Liver (tissue), 9 donors: ENCODE results near the gene PTPRC. TPM values are rescaled to one million over a fixed set of nuclear protein-coding genes. Genes with fewer than 3 reads are reported as not detected.
A peak's percentile ranks its signal among the peaks of the same experiment; 100 is the strongest.

ENCODE experiments used
- DNase-seq: peaks from one replicate; pipeline ENCODE4 v3.0.0-alpha.2; 2017; ENCODE audit warnings: low spot score
- H3K27ac ChIP-seq, 2 donors: one replicate each; pipeline ENCODE4 v1.7.0; 2013; ENCODE audit warnings: inconsistent platforms in 2 of 2, low read length in 2 of 2, control low read depth in 1 of 2, low read depth in 1 of 2, mild to moderate bottlenecking in 1 of 2
- H3K27me3 ChIP-seq, 4 donors: one replicate each; pipeline versions ENCODE4 v1.6.1 to v1.7.0; 2013; ENCODE audit warnings: low read length in 3 of 4, inconsistent platforms in 1 of 4, mild to moderate bottlenecking in 1 of 4, moderate library complexity in 1 of 4; ENCODE audit not compliant: control insufficient read depth in 4 of 4, insufficient read depth in 4 of 4
- H3K36me3 ChIP-seq, 4 donors: one replicate each; pipeline versions ENCODE4 v1.6.1 to v1.7.0; 2013; ENCODE audit warnings: low read length in 3 of 4, mild to moderate bottlenecking in 3 of 4, low read depth in 1 of 4, moderate library complexity in 1 of 4; ENCODE audit not compliant: control insufficient read depth in 4 of 4, insufficient read depth in 3 of 4
- H3K4me1 ChIP-seq, 4 donors: one replicate each; pipeline versions ENCODE4 v1.6.1 to v1.7.0; 2013; ENCODE audit warnings: low read length in 3 of 4, mild to moderate bottlenecking in 3 of 4, moderate library complexity in 1 of 4; ENCODE audit not compliant: control insufficient read depth in 4 of 4, insufficient read depth in 4 of 4
- H3K4me3 ChIP-seq, 3 donors: one replicate each; pipeline versions ENCODE4 v1.6.1 to v1.7.0; 2013; ENCODE audit warnings: low read length in 3 of 3, control low read depth in 1 of 3, low read depth in 1 of 3, mild to moderate bottlenecking in 1 of 3
- H3K9ac ChIP-seq, 2 donors: one replicate each; pipeline ENCODE4 v1.7.0; 2013; ENCODE audit warnings: low read length in 2 of 2, mild to moderate bottlenecking in 2 of 2, moderate library complexity in 2 of 2, control low read depth in 1 of 2, low read depth in 1 of 2
- H3K9me3 ChIP-seq, 4 donors: one replicate each; pipeline versions ENCODE4 v1.6.1 to v1.7.0; 2013; ENCODE audit warnings: low read length in 3 of 4; ENCODE audit not compliant: control insufficient read depth in 4 of 4
- ATF3 ChIP-seq: IDR thresholded peaks from 2 replicates; pipeline ENCODE4 v1.6.1; 2016; ENCODE audit warnings: antibody characterized with exemption
- EGR1 ChIP-seq, 2 donors: IDR thresholded peaks; 2 replicates each; pipeline ENCODE4 v1.6.1; 2016 to 2018; ENCODE audit warnings: antibody characterized with exemption in 2 of 2, low read depth in 2 of 2
- FOXA1 ChIP-seq: IDR thresholded peaks from 2 replicates; pipeline ENCODE4 v1.6.1; 2016; ENCODE audit warnings: antibody characterized with exemption
- FOXA2 ChIP-seq: IDR thresholded peaks from 2 replicates; pipeline ENCODE4 v1.6.1; 2016; ENCODE audit warnings: antibody characterized with exemption
- GABPA ChIP-seq, 2 donors: IDR thresholded peaks in 1 of 2; conservative IDR thresholded peaks in 1 of 2; 2 replicates each; pipeline ENCODE4 v1.6.1; 2016; ENCODE audit warnings: antibody characterized with exemption in 2 of 2, mild to moderate bottlenecking in 1 of 2, moderate library complexity in 1 of 2
- HNF4G ChIP-seq: IDR thresholded peaks from 2 replicates; pipeline ENCODE4 v1.6.1; 2016; ENCODE audit warnings: antibody characterized with exemption
- JUND ChIP-seq, 2 donors: IDR thresholded peaks; 2 replicates each; pipeline ENCODE4 v1.6.1; 2016; ENCODE audit warnings: antibody characterized with exemption in 2 of 2
- NR2F2 ChIP-seq: IDR thresholded peaks from 2 replicates; pipeline ENCODE4 v1.6.1; 2016; ENCODE audit warnings: antibody characterized with exemption
- REST ChIP-seq: IDR thresholded peaks from 2 replicates; pipeline ENCODE4 v1.6.1; 2016; ENCODE audit warnings: antibody characterized with exemption, mild to moderate bottlenecking
- RXRA ChIP-seq, 2 donors: IDR thresholded peaks; 2 replicates each; pipeline ENCODE4 v1.6.1; 2017 to 2018; ENCODE audit warnings: antibody characterized with exemption in 2 of 2, mild to moderate bottlenecking in 1 of 2
- TAF1 ChIP-seq: conservative IDR thresholded peaks from 2 replicates; pipeline ENCODE4 v1.6.1; 2016; ENCODE audit warnings: antibody characterized with exemption, mild to moderate bottlenecking
- YY1 ChIP-seq: IDR thresholded peaks from 2 replicates; pipeline ENCODE4 v1.6.1; 2016; ENCODE audit warnings: antibody characterized with exemption, mild to moderate bottlenecking
- WGBS: extraction: QIAGEN DNeasy Blood & Tissue Kit; methylation state at CpG from one replicate; pipeline ENCODE4 v1.1.7; 2013; 5-methylcytosine and 5-hydroxymethylcytosine counted together
- polyA plus RNA-seq, 2 donors: library from polyadenylated mRNA; stranded (reverse) in 1 of 2; unstranded in 1 of 2; fragments of 200-250 nt in 1 of 2; fragments of >200 nt in 1 of 2; fragmentation: Nextera tagmentation in 1 of 2; extraction: Ambion mirVana in 1 of 2; gene quantifications; one replicate each; pipeline versions ENCODE4 v1.2.1 to v1.2.3, GENCODE V29; 2013 to 2015
- total RNA-seq, 2 donors: library from RNA; depleted of rRNA; stranded (reverse); fragments of >200 nt; gene quantifications; one replicate each; pipeline ENCODE4 v1.2.3, GENCODE V29; 2014
- donor health status: healthy.
- donor health status: healthy.
- donor health status: healthy.
- donor health status: healthy.
- donor health status: healthy.

The PTPRC gene
- total and polyA plus RNA-seq, 4 donors = 5.8 to 34.1 (median 16.2) TPM

- Histone ChIP-seq H3K4me3 (no peak overlapping the region), H3K9me3 (no peaks in the 10 kb centered on the region), H3K4me1 (no peaks in the 10 kb centered on the region), H3K36me3 (no peaks in the 10 kb centered on the region), H3K27ac (peak overlapping the region; percentile 57 to 81), H3K9ac (peak overlapping the region in 1 of 2 donors; percentile 7), H3K27me3 (peaks cover 0 to 3% (median 0%) of the 10 kb centered on the region in 4 donors)
- DNase-seq = no peak
- 73% methylated on average over 3 of the region's 3 CpGs for WGBS
- TF ChIP-seq YY1 = no peak
- no peak for TF ChIP-seq NR2F2
- TF ChIP-seq REST = no peak
- no peak for TF ChIP-seq FOXA2
These were observed 18.6 kb upstream of the PTPRC start for GRCh38 chr1:198620218-198620617.

DNA sequence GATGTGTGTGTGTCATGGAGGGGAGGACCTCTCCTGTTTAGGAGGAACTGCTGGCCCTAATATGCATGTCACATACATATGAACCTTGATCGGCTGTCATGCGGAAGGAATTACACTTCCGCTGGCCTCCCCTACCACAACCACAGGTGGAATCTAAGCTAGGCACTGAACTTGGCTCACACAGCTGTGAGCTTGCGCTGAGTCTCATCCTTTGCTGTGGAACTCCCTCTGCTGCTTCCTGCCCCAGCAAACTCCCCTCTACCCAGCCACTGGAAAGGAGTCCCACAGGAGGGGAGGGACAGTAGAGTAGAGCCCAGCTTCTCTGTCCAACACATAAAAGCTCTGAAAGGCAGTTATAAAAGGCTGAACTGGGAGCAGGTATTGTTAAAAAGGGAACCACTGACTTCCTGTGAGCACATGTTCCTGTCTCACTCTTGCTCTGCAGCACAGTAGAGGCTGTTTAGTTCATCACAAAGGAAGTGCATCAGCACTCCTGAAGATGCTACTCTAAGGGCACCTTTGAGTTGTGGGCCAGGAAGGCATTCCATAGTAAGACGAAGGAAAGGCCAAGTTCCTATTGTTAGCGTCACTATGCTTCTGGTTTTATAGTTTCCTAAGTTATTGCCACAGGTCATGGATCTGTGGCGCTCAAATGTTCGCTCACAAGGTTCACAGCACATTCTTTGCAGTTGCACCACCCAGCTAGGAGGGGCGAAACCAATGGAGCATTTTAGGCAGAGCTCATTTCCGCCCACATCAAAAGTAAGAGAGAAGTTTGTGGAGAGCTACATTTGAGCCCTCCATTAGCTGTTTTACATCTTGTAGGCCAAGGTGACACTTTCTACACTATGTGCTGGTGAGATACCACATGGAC, 17.7 kb upstream of the PTPRC start:
- H3K9ac ChIP-seq = no peak overlapping the region
- peaks cover 0 to 3% (median 0%) of the 10 kb centered on the region in 4 donors for H3K27me3 ChIP-seq
- no peak overlapping the region for H3K4me3 ChIP-seq
- whole genome bisulfite sequencing = 76% methylated on average over 10 of the region's 10 CpGs
- TF ChIP-seq ATF3 = no peak
- no peak for TF ChIP-seq GABPA (IDR thresholded peaks at IDR 0.05 in 1 of 2, conservative IDR thresholded peaks at IDR 0.05 in 1 of 2)
- no peaks in the 10 kb centered on the region for H3K9me3 ChIP-seq
- H3K4me1 ChIP-seq = no peaks in the 10 kb centered on the region
- no peak for DNase-seq
- H3K27ac ChIP-seq = peak overlapping the region; percentile 57 to 81
- no peaks in the 10 kb centered on the region for H3K36me3 ChIP-seq

DNA sequence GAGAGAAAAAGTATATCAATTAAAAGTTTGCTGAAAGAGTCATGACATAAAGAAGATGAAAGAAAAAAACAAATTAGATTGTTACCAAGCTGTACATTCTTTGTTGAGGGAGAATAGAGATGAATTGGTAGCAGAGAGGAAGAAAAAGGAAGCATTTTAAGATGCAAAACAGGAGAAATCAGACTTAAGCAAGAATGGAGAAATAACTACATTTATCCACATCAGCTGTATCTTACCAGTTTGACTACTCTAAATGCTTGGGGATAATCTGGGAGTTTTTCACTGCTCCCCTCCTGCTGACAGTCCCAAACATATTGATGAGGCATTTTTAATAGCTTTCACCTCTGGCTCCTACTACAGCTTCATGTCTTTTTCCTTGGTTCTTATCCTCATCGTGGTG, 16.8 kb upstream of the PTPRC start:
- H3K9ac ChIP-seq = no peak overlapping the region
- peaks cover 0 to 3% (median 0%) of the 10 kb centered on the region in 4 donors for H3K27me3 ChIP-seq
- no peak for TF ChIP-seq EGR1 (IDR thresholded peaks at IDR 0.05; ENCODE audit: low read depth in 2 of 2)
- TF ChIP-seq RXRA (IDR thresholded peaks at IDR 0.05) = no peak
- no peak for TF ChIP-seq JUND (IDR thresholded peaks at IDR 0.05)
- TF ChIP-seq FOXA1 = no peak
- TF ChIP-seq TAF1 = no peak
- no peak for TF ChIP-seq HNF4G
- TF ChIP-seq REST = no peak
- no peaks in the 10 kb centered on the region for H3K36me3 ChIP-seq
- no peaks in the 10 kb centered on the region for H3K9me3 ChIP-seq
- WGBS = 82% methylated on average over 1 of the region's 1 CpG
- H3K4me1 ChIP-seq = no peaks in the 10 kb centered on the region
- H3K4me3 ChIP-seq = no peak overlapping the region
- peak overlapping the region; percentile 57 to 81 for H3K27ac ChIP-seq
- no peak for DNase-seq
